GM19395 (cell line): ENCODE measurements around the gene DENND5A.
A peak's percentile ranks its signal among the peaks of the same experiment; 100 is the strongest.

ENCODE experiments used
- ATAC-seq: cut with Tn5 transposase; IDR thresholded peaks from one replicate; pipeline ENCODE4 v1.9.1; 2021; ENCODE audit warnings: mild to moderate bottlenecking, moderate library complexity; ENCODE audit not compliant: unreplicated experiment

DENND5A gene

GRCh38 chr11:9141186-9141585 is 124.0 kb downstream of the DENND5A start:
- no peak for ATAC-seq

DNA sequence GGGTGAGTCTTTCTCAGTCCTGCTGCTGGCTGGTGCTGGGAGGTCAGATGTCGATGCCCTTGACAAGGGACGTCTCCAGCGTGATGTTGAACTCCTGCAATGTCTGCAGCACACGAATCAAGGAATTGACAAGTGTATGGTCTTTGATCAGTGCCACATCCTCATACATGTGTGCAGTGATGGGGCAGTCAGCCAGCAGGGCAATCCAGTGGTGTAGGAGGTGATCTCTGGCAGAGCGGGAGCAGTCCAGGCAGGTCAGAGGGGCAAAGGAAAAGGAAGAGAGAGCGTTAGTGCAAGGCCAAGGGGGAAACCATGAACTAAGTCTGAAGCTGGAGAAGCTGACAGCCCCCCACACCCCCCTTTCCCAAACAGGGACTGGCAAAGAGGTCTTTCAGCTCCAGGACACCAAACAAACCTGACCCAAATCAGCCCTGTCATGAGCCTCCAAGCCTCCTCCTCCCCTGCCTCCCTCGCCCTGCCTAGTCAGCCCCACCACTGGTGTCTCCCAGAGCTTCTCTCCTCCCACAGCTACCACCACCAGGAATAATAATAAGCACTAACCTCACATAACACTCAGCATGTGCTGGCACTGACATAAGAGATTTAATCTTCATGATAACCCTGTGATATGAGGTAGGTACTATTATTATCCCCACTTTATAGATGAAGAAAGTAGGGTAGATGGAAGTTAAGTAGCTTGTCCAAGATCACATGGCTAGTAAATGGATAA is 125.4 kb downstream of the DENND5A start:
- no peak for ATAC-seq

DNA sequence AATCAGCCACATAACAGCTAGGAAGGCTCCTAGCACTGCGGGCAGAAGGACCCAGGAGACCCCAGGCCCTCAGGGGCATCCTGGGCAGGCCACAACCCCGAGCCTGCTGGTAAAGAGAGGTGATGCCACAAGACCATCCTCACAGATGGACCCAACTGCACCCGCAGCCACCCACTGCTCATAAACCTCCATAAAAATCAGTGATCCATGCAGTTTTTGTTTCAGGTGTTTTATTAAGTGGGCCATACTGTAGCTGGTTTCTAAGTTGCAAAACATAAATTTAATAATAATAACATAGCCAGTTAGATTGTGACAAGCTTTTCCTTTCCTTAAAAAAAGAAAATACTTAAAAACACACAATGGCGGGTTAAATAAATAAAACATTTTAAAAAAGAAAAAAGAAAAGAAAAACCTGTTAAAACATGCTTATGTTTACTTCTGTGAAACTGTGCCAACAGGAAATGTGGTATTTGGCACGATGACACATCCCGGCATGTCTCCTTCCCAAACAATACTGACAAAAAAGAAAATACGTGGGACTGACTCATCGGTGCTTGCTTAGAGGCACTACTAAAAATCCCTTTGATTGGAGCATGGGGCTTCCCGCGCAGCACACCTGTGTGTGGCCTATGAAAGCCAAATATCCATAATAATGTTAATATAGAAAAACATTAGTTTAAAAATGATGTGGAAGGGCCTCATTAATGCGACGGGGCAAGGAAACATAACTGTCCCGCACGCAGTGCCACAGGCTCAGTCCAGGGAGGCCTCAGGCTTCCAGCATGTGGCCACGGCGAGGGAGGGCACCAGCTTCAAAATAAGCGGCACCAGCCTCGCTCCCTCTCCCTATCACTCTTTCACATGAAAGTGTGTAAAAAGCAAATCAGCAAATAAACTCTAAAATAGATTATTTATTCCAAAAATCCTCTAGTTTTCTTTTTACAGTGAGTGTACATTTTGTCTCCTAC is 126.3 kb downstream of the DENND5A start:
- no peak for ATAC-seq

GRCh38 chr11:9138133-9138453 is 127.1 kb downstream of the DENND5A start:
- ATAC-seq: peak; percentile 25

DNA sequence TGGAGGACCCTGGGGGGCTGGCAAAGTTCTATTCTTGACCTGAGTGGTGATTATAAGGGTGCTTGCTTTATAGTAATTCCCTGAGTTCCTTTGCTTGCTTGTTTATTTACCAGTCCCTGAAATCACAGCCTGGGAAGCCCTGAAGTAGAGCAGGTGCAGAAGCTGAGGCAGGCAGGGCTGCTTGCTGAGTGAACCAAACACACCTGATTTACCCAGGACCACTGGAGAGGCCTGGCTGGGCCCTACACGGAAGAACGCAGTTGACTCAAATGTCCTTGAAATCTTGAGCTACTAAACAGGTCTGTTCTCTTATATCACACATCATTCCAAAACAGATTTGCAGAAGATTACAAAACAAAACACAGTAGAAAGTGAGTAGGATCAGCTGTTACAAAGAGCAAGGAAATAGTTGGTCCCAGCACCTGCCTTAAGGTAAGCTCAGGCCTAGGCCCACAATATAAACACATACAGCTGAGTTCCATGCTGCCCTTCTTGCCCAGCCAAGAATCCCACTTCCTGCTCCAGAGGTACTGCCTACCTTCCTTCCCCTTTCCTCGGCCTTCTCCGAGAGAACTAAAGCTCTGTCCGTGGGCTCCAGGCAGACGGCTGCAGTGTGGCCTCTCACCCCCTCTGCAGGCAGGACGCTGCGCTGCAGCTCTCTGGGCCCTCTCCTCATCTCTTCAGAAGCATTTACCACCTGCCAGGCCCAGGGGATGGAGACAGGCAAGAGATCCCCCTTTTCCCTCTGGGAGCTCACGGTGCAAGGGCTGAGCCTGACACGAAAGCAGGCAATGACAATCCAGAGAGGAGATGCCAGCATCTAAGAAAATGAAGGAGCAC is 127.6 kb downstream of the DENND5A start:
- ATAC-seq: peak; percentile 87

DNA sequence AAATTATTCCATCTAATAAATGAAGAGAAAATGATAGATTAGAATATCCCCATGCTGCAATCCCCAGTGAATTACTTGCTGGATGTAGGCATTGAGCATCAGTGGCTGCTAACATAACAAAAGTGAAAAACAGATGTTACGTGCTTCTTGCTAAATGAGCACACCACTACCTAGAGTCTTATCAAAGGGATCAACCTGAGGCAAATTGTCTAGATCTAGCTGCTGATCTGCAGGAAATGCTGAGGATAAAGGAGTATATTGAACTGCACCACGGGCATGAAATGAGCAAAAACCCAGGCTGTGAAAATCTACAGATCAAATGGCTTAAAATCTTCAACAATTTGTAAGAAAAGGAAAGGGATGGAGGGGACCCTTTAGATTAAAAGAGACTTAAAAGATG is 128.4 kb downstream of the DENND5A start:
- ATAC-seq: no peak

DNA sequence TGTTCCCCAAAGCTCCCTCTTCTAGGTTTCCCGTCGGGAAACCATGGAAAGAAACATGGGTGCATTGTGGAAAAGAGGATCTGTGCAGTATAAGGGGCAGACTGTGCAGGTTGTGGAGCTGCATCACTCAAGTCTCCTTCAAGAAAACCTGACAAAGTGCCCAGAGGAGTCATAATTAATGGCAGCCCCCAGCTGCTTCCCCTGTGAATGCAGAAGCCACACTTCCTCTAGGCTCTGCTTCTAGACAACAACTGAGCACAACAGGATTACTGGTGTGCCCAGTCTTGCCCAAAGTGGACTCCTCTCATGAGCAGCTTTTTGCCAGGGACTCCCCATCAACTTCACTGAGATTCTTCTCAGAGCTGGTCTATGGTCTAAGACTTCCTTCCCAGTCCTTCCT is 131.2 kb downstream of the DENND5A start:
- ATAC-seq: no peak

DNA sequence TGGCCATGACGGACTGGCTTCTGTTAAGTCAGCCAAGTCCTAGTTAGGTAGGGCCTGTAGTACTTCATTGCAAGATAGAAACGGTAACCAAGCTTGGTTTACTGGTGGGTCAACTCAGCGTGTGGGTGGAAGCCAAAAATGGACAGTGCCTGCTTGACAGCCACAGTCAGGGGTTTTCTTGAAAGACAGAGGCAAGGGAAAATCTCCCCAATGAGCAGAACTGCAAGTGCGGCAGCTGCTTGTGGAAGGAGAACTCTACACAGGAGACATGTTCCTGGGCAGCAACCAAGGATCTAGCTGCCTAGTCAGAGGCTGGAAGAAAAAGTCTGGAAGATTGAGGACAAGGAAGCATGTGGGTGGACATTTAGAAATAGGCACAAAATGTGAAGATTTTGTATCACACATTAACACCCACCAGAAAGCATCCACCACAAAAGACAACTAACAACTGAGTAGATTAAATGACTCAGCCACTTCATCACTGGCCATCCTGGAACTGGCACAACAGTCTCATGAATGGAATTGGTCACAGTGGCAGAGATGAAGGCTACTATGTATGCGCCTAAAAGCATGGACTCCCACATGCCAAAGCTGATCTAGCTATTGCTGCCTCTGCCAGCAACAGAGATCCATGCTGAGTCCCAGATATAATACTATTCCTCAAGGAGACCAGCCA is 132.8 kb downstream of the DENND5A start:
- no peak for ATAC-seq

DNA sequence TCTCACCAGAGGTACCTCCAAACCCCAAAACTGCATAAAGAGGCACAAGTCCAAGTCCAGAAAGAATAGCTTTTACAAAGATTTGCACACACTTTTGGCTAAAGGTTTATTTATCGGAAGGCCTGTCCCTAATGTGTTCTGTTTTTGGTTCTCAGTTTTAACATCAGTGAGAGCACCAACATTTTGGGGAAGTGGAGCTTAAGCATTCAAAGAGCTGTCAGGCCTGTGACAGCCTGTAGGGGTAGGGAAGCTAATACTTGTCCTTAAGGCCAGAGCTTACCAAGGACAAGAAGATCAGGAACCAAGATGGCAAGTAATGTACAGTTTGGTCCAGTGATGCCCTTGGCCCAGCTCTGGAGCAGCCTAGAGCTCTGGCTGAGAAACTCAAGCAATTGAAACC is 134.9 kb downstream of the DENND5A start:
- ATAC-seq: no peak

DNA sequence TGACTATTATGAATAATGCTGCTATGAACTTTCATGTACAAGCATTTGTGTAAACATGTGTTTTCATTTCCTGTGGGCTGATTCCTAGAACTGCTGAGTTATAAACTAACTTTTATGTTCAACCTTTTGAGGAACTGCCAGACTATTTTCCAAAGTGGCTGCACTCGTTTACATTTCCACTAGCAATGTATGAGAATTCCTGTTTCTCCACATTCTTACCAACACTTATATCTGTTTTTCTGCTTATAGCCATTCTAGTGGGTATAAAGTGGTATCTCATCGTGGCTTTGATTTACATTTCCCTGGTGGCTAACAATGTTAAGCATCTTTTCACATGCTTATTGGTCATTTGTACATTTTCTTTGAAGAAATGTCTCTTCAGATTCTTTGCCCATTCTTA is 138.5 kb downstream of the DENND5A start:
- ATAC-seq: no peak

DNA sequence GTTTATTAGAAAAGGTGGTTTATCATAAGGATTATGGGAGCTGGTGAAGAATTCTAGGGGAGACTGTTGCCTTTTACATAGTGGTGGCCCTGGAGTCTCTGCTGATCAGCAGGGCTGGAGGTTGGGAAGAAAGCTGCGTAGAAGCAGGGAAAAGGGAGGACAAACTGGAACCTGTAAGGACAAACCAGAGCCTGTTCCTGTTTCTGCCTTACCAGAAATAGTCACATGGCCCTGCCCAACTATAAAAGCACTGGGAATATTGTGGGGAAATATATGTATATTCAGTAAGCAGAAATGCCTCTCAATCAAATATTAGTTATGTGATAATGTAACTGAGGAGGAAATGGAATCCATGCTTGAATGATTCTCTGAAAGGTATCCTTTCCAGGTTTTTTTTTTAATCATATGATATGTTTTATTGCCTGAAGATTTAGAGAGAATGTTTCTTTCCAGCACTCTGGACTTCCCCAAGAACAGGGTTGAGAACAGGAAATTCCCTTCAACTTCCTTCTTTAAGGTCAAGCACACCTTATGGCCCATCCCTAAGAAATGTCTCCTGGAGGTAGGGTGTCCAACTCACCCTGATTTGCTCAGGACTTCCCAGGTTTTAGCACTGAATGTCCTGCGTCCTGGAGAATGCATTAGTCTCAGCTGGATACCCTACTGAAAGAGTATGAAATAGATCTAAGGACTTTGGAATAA is 139.8 kb downstream of the DENND5A start:
- no peak for ATAC-seq

DNA sequence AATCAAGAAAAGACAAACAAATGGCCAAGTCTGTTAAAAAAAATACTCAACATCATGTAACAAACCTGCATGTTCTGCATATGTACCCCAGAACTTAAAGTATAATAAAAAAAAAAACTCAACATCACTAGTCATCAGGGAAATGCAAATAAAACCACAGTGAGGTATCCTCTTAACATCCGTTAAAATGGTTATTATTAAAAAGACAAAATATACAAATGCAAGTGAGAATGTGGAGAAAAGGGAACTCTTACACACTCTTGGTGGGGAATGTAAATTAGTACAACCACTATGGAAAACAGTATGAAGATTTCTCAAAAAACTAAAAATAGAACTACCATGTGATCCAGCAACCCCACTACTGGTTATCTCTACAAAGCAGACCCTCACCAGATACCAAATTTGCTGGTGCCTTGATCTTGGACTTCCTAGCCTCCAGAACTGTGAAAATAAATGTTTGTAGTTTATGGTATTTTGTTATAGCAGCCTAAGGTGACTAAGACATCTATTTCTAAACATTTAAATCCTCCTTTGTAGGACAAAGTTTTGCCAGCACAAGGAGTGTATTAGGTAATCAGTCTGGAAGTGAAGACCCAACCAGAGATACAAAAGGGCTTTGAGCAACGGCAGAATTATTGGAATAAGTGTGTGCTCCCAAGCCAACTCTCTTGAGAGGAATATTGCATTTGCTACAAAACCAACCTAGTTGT is 141.4 kb downstream of the DENND5A start:
- no peak for ATAC-seq

DNA sequence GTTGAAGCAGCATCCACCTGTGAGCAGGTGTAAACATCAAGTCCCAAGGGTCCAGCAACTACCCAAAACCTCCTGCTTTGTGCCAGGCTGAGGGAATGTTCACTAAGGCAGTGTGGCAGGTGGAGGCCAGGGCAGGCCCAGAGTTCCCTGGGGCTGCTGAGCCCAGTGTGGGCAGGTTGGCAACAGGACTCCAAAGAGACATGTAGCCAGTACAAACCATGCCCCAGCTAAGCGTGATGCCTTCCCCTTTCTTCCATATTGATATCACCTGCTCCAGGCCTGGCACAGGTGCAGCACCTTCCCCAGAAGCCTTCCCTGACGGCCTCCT is 143.7 kb downstream of the DENND5A start:
- no peak for ATAC-seq

GRCh38 chr11:9120664-9121468 is 144.3 kb downstream of the DENND5A start:
- no peak for ATAC-seq

- ATAC-seq: no peak
Measured at GRCh38 chr11:9118277-9118676, 146.9 kb downstream of the DENND5A start.

GRCh38 chr11:9112075-9112474 is 153.1 kb downstream of the DENND5A start:
- no peak for ATAC-seq

- ATAC-seq: no peak
Measured at GRCh38 chr11:9109858-9110731, 155.1 kb downstream of the DENND5A start.

GRCh38 chr11:9104580-9104979 is 160.6 kb downstream of the DENND5A start:
- no peak for ATAC-seq
